Measurements from ENCODE around the gene NCAPH2. TPM values are rescaled to one million over a fixed set of nuclear protein-coding genes. Genes with fewer than 3 reads are reported as not detected.

NCAPH2 gene
- total RNA-seq, 1 donor from 2014 or later = 41.2 TPM

GRCh38 chr22:50506611-50507420 lies 1.2 kb upstream of the NCAPH2 start:
- Mint-ChIP-seq H3K27me3 (ENCODE audit: insufficient read depth, low read depth) (no peaks in the 10 kb centered on the region), H3K27ac (no peak overlapping the region), H3K4me3 (peak overlapping the region; percentile 97), H3K36me3 (peaks cover 2% of the 10 kb centered on the region), H3K9me3 (no peaks in the 10 kb centered on the region), H3K4me1 (peaks cover 11% of the 10 kb centered on the region)
- peak; percentile 42 for DNase-seq (ENCODE audit: low spot score)
- Histone ChIP-seq H3K36me3 (no peaks in the 10 kb centered on the region), H4K20me1 (ENCODE audit: low read depth) (peaks cover 25% of the 10 kb centered on the region), H3F3A (ENCODE audit: low read depth) (peaks cover 6% of the 10 kb centered on the region), H3K4me1 (peaks cover 16% of the 10 kb centered on the region), H3K9me3 (ENCODE audit: low read depth) (no peaks in the 10 kb centered on the region), H3K9ac (peak overlapping the region; percentile 61), H3K4me3 (peak overlapping the region; percentile 72), H3K27ac (no peak overlapping the region), H3K4me2 (peak overlapping the region; percentile 98), H3K27me3 (no peaks in the 10 kb centered on the region), H3K79me2 (ENCODE audit: low read depth) (peaks cover 39% of the 10 kb centered on the region), H2AFZ (replicated peaks) (peak overlapping the region; percentile 84)
- TF ChIP-seq EZH2 (IDR thresholded peaks at IDR 0.05) = no peak
- TF ChIP-seq CTCF (IDR thresholded peaks at IDR 0.05) = no peak
- TF ChIP-seq EZH2phosphoT487 (IDR thresholded peaks at IDR 0.05) = no peak

- TF ChIP-seq EZH2 (IDR thresholded peaks at IDR 0.05) = no peak
- no peak for TF ChIP-seq CTCF (IDR thresholded peaks at IDR 0.05)
- no peak for TF ChIP-seq EZH2phosphoT487 (IDR thresholded peaks at IDR 0.05)
- peak within 1 kb of the TSS; percentile 97 for H3K4me3 Mint-ChIP-seq
- Histone ChIP-seq H2AFZ (replicated peaks) (peak within 1 kb of the TSS; percentile 84), H3K4me1 (peaks cover 16% of the 10 kb centered on the region), H3F3A (ENCODE audit: low read depth) (peaks cover 6% of the 10 kb centered on the region), H3K9ac (peak within 1 kb of the TSS; percentile 73), H3K4me3 (peak within 1 kb of the TSS; percentile 75), H3K79me2 (ENCODE audit: low read depth) (peaks cover 46% of the 10 kb centered on the region), H3K27me3 (no peaks in the 10 kb centered on the region), H3K4me2 (peak within 1 kb of the TSS; percentile 98), H4K20me1 (ENCODE audit: low read depth) (peaks cover 25% of the 10 kb centered on the region), H3K27ac (peak within 1 kb of the TSS; percentile 61), H3K36me3 (no peaks in the 10 kb centered on the region), H3K9me3 (ENCODE audit: low read depth) (no peaks in the 10 kb centered on the region)
- peaks cover 3% of the 10 kb centered on the region for H3K27me3 Mint-ChIP-seq (ENCODE audit: insufficient read depth, low read depth)
- H3K27ac Mint-ChIP-seq = peak within 1 kb of the TSS; percentile 91
- peaks cover 11% of the 10 kb centered on the region for H3K4me1 Mint-ChIP-seq
- peaks cover 4% of the 10 kb centered on the region for H3K36me3 Mint-ChIP-seq
- DNase-seq (ENCODE audit: low spot score) = no peak
- no peaks in the 10 kb centered on the region for H3K9me3 Mint-ChIP-seq
Observed at GRCh38 chr22:50507421-50507990, 518 bp upstream of the NCAPH2 start, which contains the start of gene LMF2. Gene LMF2 (minus strand): TSS chr22:50507702. CDS start chr22:50507675, 27 bp downstream.

GRCh38 chr22:50508897-50509296 lies 873 bp downstream of the NCAPH2 start:
- H3K27ac Mint-ChIP-seq = peak overlapping the region; percentile 75
- H3K27me3 Mint-ChIP-seq (ENCODE audit: insufficient read depth, low read depth) = peaks cover 3% of the 10 kb centered on the region
- H3K9ac ChIP-seq = peak overlapping the region; percentile 73
- H2AFZ ChIP-seq (replicated peaks) = no peak overlapping the region
- no peak overlapping the region for H3K27ac ChIP-seq
- H3K4me1 ChIP-seq = peaks cover 16% of the 10 kb centered on the region
- H4K20me1 ChIP-seq (ENCODE audit: low read depth) = peaks cover 37% of the 10 kb centered on the region
- peaks cover 60% of the 10 kb centered on the region for H3K79me2 ChIP-seq (ENCODE audit: low read depth)
- peak overlapping the region; percentile 84 for H3K4me2 ChIP-seq
- peaks cover 11% of the 10 kb centered on the region for H3K4me1 Mint-ChIP-seq
- H3K36me3 Mint-ChIP-seq = peaks cover 4% of the 10 kb centered on the region
- H3K4me3 ChIP-seq = peak overlapping the region; percentile 75
- TF ChIP-seq EZH2 (IDR thresholded peaks at IDR 0.05) (no peak), EZH2phosphoT487 (IDR thresholded peaks at IDR 0.05) (no peak), CTCF (IDR thresholded peaks at IDR 0.05) (no peak)
- H3F3A ChIP-seq (ENCODE audit: low read depth) = peaks cover 6% of the 10 kb centered on the region
- H3K4me3 Mint-ChIP-seq = peak overlapping the region; percentile 94
- no peaks in the 10 kb centered on the region for H3K36me3 ChIP-seq
- DNase-seq (ENCODE audit: low spot score) = no peak
- no peaks in the 10 kb centered on the region for H3K27me3 ChIP-seq
- no peaks in the 10 kb centered on the region for H3K9me3 ChIP-seq (ENCODE audit: low read depth)
- no peaks in the 10 kb centered on the region for H3K9me3 Mint-ChIP-seq

Measured in neural progenitor cell (in vitro differentiated cells).